OCI-LY1 (cell line): ENCODE data around the gene IFI27.
"Not testable (repeated sequence)": the region's sequence is repeated elsewhere in the genome, so short reads cannot be mapped to it uniquely, and the experiment has no call there.

Experiments used
- H2AFZ ChIP-seq: fragments of 200-600 bp; sonication (generic), shearing (Covaris generic); 2 replicates; pipeline ENCODE4 v1.6.0; 2014; ENCODE audit warnings: antibody characterized with exemption, mild to moderate bottlenecking, low read length
- H3F3A ChIP-seq: fragments of 200-600 bp; sonication (generic), shearing (Covaris generic); 2 replicates; pipeline ENCODE4 v1.6.0; 2014; ENCODE audit warnings: mild to moderate bottlenecking, antibody characterized with exemption, low read length, moderate library complexity; ENCODE audit not compliant: insufficient read depth
- H3K27ac ChIP-seq: fragments of 200-600 bp; sonication (generic); 2 replicates; pipeline ENCODE4 v1.5.1; 2014; ENCODE audit warnings: low read length, mixed run types, mild to moderate bottlenecking, low read depth; ENCODE audit not compliant: poor library complexity, severe bottlenecking
- H3K27me3 ChIP-seq: fragments of 200-600 bp; sonication (generic); 2 replicates; pipeline ENCODE4 v1.6.0; 2014; ENCODE audit warnings: antibody characterized with exemption, mild to moderate bottlenecking, low read length, moderate library complexity; ENCODE audit not compliant: insufficient read depth
- H3K36me3 ChIP-seq: fragments of 200-600 bp; sonication (generic); 2 replicates; pipeline ENCODE4 v1.6.1; 2014; ENCODE audit warnings: mild to moderate bottlenecking, antibody characterized with exemption, low read length, moderate library complexity, mixed read lengths; ENCODE audit not compliant: insufficient read depth
- H3K4me1 ChIP-seq: fragments of 200-600 bp; sonication (generic); 2 replicates; pipeline ENCODE4 v1.5.1; 2014; ENCODE audit warnings: mild to moderate bottlenecking, low read length, moderate library complexity; ENCODE audit not compliant: insufficient read depth, severe bottlenecking
- H3K4me2 ChIP-seq: fragments of 200-600 bp; sonication (generic), shearing (Covaris generic); 2 replicates; pipeline ENCODE4 v1.6.1; 2014; ENCODE audit warnings: low read length
- H3K4me3 ChIP-seq: fragments of 200-600 bp; sonication (generic); 2 replicates; pipeline ENCODE4 v1.5.1; 2014; ENCODE audit warnings: low read length, low read depth, mild to moderate bottlenecking, mixed read lengths; ENCODE audit not compliant: poor library complexity, severe bottlenecking
- H3K79me2 ChIP-seq: fragments of 200-600 bp; shearing (Covaris generic); 2 replicates; pipeline ENCODE4 v1.6.1; 2016; ENCODE audit warnings: mixed run types, low read length, mixed read lengths; ENCODE audit not compliant: insufficient read depth
- H3K9ac ChIP-seq: fragments of 200-600 bp; sonication (generic), shearing (Covaris generic); 2 replicates; pipeline ENCODE4 v1.6.1; 2014; ENCODE audit warnings: mild to moderate bottlenecking, low read length, mixed read lengths
- H3K9me2 ChIP-seq: fragments of 200-600 bp; sonication (generic), shearing (Covaris generic); 2 replicates; pipeline ENCODE4 v1.6.1; 2014; ENCODE audit warnings: low read depth, mild to moderate bottlenecking, low read length, mixed read lengths
- H3K9me3 ChIP-seq: fragments of 200-600 bp; shearing (Covaris generic); 2 replicates; pipeline ENCODE4 v1.6.1; 2014; ENCODE audit warnings: low read length, mixed read lengths
- H4K20me1 ChIP-seq: fragments of 200-600 bp; sonication (generic), shearing (Covaris generic); 2 replicates; pipeline ENCODE4 v1.6.0; 2016; ENCODE audit warnings: mild to moderate bottlenecking, low read length; ENCODE audit not compliant: insufficient read depth
- EZH2 ChIP-seq: fragments of 200-600 bp; sonication (generic), shearing (Covaris generic); IDR thresholded peaks from 2 replicates; pipeline ENCODE4 v1.8.0; 2017; ENCODE audit warnings: borderline replicate concordance, mixed run types, mild to moderate bottlenecking, antibody characterized with exemption, low read length, moderate library complexity, mixed read lengths
- TF ChIP-seq, protein P1 (sequence below): fragments of 200-600 bp; sonication (generic), shearing (Covaris generic); IDR thresholded peaks from 2 replicates; pipeline ENCODE4 v1.5.1; 2017; ENCODE audit warnings: mild to moderate bottlenecking, antibody characterized with exemption, low read length, moderate library complexity, mixed read lengths

Gene IFI27

DNA sequence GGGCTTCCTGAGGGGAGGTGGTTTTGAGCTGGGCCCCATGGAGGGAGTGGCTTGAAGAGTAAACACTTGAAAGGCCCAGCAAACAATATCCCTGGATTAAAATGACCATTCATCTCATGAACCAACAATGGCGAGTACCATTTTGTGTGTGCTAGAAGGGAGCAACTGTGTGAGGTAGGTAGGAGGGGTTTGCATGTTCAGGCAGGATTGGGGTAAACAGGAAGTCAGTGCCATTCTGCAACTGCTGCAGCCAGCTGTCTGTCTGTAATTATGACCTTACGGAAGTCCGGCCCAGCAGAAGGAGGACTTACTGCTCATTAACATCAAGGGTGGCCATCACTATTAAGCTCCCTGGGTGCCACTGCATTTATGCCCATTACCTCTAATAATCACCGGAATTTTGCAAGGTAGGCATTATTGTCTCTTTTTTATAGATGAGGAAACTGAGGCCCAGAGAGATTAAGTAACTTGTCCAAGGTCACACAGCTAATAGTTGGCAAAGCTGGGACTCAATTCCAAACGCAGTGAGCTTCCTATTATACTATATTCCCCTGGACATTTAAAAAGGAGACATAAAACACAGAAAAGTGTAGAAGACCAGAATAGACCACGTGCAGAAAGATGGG lies 35.5 kb downstream of the IFI27 start:
- H3K4me3 ChIP-seq: no peak overlapping the region
- H3K9ac ChIP-seq: no peak overlapping the region
- H2AFZ ChIP-seq: no peak overlapping the region
- H3K79me2 ChIP-seq: no peaks in the 10 kb centered on the region
- peaks cover 7% of the 10 kb centered on the region for H3K4me1 ChIP-seq
- TF ChIP-seq, protein P1, sequence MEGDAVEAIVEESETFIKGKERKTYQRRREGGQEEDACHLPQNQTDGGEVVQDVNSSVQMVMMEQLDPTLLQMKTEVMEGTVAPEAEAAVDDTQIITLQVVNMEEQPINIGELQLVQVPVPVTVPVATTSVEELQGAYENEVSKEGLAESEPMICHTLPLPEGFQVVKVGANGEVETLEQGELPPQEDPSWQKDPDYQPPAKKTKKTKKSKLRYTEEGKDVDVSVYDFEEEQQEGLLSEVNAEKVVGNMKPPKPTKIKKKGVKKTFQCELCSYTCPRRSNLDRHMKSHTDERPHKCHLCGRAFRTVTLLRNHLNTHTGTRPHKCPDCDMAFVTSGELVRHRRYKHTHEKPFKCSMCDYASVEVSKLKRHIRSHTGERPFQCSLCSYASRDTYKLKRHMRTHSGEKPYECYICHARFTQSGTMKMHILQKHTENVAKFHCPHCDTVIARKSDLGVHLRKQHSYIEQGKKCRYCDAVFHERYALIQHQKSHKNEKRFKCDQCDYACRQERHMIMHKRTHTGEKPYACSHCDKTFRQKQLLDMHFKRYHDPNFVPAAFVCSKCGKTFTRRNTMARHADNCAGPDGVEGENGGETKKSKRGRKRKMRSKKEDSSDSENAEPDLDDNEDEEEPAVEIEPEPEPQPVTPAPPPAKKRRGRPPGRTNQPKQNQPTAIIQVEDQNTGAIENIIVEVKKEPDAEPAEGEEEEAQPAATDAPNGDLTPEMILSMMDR: no peak
- TF ChIP-seq EZH2: no peak
- no peak overlapping the region for H3K27ac ChIP-seq
- H3K4me2 ChIP-seq: no peak overlapping the region
- H3K9me2 ChIP-seq: no peaks in the 10 kb centered on the region
- no peaks in the 10 kb centered on the region for H3F3A ChIP-seq
- no peaks in the 10 kb centered on the region for H3K36me3 ChIP-seq
- no peaks in the 10 kb centered on the region for H4K20me1 ChIP-seq
- no peaks in the 10 kb centered on the region for H3K9me3 ChIP-seq
- H3K27me3 ChIP-seq: no peaks in the 10 kb centered on the region

DNA sequence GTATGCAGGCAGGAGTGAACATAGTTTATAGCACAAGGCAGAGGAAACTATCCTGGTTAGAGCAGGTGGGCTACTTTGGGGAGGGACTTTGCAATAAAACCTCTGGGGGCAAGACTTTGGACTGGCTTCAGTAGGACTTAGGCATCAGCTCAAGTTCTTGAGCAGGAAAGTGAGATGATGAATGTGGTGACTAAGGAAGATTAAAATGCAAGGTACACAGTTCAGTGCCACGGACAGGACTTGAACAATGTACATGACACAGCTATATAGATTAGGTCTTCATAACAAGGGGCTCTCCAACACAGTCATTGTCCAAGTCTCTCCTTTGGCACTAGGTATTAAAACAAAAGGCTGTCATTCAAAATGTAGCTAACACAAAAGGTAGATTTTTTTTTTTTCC lies 42.1 kb downstream of the IFI27 start:
- Histone ChIP-seq H3K4me1 (no peaks in the 10 kb centered on the region), H2AFZ (no peak overlapping the region), H3F3A (no peaks in the 10 kb centered on the region), H3K4me2 (no peak overlapping the region), H3K9me2 (no peaks in the 10 kb centered on the region), H3K4me3 (no peak overlapping the region), H4K20me1 (no peaks in the 10 kb centered on the region), H3K27ac (no peak overlapping the region), H3K36me3 (no peaks in the 10 kb centered on the region; the same call in 1 of the 2 replicates), H3K9ac (no peak overlapping the region), H3K27me3 (no peaks in the 10 kb centered on the region), H3K79me2 (no peaks in the 10 kb centered on the region), H3K9me3 (no peaks in the 10 kb centered on the region)
- TF ChIP-seq, protein P1: no peak
- no peak for TF ChIP-seq EZH2

DNA sequence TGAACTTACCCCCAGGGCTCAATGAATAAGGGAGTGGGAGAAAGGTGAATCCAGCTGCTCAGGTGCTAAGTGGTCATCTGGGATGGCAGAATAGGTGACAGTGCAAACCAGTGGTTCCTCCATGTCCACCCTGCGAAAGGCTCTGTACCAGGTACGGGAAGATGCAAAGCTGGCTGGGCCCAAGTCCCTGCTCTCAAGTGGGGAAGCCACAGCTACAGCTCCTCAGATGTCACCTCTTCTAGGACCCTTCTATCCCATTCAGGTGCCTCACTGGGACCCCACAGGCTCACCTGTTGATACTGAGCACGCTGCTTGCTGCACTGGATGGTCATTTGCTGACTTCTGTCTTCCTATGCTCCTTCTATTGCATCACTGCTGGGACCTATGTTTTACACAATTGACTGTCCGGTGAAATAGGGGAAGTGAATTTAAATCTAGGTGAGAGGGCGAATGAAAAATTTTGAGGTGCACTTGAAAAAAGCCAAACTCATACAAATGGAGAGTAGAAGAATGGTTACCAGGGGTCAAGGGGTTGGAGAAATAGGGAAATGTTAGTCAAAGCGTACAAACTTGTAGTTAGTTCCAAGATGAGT lies 43.3 kb downstream of the IFI27 start:
- TF ChIP-seq, protein P1: no peak
- no peak for TF ChIP-seq EZH2
- Histone ChIP-seq H4K20me1 (no peaks in the 10 kb centered on the region), H3K27ac (no peak overlapping the region), H3K79me2 (no peaks in the 10 kb centered on the region), H2AFZ (no peak overlapping the region), H3K4me2 (no peak overlapping the region), H3K4me3 (no peak overlapping the region), H3K27me3 (no peaks in the 10 kb centered on the region), H3F3A (no peaks in the 10 kb centered on the region), H3K9ac (no peak overlapping the region), H3K36me3 (no peaks in the 10 kb centered on the region; the same call in 1 of the 2 replicates), H3K9me2 (no peaks in the 10 kb centered on the region), H3K4me1 (no peaks in the 10 kb centered on the region), H3K9me3 (no peaks in the 10 kb centered on the region)

DNA sequence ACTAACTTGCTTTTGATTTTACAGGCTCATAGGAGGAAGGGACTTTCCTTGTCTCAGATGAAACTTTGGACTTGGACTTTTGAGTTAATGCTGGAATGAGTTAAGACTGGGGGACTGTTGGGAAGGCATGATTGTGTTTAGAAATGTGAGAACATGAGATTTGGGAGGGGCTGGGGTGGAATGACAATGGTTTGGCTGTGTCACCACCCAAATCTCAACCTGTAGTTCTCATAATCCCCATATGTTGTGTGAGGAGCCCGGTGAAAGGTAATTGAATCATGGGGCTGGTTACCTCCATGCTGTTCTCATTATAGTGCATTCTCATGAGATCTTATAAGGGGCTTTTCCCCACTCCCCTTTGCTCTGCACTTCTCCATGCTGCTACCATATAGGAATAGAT lies 45.6 kb downstream of the IFI27 start:
- H3K79me2 ChIP-seq, H3K4me3 ChIP-seq, H3K36me3 ChIP-seq, H3K27ac ChIP-seq, H3F3A ChIP-seq, H3K9me2 ChIP-seq, H4K20me1 ChIP-seq, H3K9ac ChIP-seq, H3K27me3 ChIP-seq, H3K4me1 ChIP-seq, H3K4me2 ChIP-seq, H3K9me3 ChIP-seq, H2AFZ ChIP-seq: not testable (repeated sequence)
